NCI-H460 (cell line): ENCODE measurements around the gene PER2. TPM values are rescaled to one million over a fixed set of nuclear protein-coding genes. Genes with fewer than 3 reads are reported as not detected.
A peak's percentile ranks its signal among the peaks of the same experiment; 100 is the strongest.
"Not testable (repeated sequence)": the region's sequence is repeated elsewhere in the genome, so short reads cannot be mapped to it uniquely, and the experiment has no call there.

Source experiments
- DNase-seq: peaks from one replicate; pipeline ENCODE4 v3.0.0-alpha.2; 2016; ENCODE audit warnings: low read depth; ENCODE audit errors: extremely low read depth
- polyA plus RNA-seq: library from polyadenylated mRNA; depleted of rRNA; stranded (reverse); fragments of >200 nt; gene quantifications from 2 replicates; pipeline ENCODE4 v1.2.3, GENCODE V29; 2014; cell fraction: nucleus; rRNA removed
- total RNA-seq: library from RNA; depleted of rRNA; stranded (reverse); fragments of >200 nt; shearing (Covaris generic); gene quantifications from 2 replicates; pipeline ENCODE4 v1.2.3, GENCODE V29; 2014; rRNA removed

PER2 gene, protein sequence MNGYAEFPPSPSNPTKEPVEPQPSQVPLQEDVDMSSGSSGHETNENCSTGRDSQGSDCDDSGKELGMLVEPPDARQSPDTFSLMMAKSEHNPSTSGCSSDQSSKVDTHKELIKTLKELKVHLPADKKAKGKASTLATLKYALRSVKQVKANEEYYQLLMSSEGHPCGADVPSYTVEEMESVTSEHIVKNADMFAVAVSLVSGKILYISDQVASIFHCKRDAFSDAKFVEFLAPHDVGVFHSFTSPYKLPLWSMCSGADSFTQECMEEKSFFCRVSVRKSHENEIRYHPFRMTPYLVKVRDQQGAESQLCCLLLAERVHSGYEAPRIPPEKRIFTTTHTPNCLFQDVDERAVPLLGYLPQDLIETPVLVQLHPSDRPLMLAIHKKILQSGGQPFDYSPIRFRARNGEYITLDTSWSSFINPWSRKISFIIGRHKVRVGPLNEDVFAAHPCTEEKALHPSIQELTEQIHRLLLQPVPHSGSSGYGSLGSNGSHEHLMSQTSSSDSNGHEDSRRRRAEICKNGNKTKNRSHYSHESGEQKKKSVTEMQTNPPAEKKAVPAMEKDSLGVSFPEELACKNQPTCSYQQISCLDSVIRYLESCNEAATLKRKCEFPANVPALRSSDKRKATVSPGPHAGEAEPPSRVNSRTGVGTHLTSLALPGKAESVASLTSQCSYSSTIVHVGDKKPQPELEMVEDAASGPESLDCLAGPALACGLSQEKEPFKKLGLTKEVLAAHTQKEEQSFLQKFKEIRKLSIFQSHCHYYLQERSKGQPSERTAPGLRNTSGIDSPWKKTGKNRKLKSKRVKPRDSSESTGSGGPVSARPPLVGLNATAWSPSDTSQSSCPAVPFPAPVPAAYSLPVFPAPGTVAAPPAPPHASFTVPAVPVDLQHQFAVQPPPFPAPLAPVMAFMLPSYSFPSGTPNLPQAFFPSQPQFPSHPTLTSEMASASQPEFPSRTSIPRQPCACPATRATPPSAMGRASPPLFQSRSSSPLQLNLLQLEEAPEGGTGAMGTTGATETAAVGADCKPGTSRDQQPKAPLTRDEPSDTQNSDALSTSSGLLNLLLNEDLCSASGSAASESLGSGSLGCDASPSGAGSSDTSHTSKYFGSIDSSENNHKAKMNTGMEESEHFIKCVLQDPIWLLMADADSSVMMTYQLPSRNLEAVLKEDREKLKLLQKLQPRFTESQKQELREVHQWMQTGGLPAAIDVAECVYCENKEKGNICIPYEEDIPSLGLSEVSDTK (N-terminal part only)
- total RNA-seq: 4.2 and 4.5 TPM in 2 replicates
- 4.0 and 7.9 TPM in 2 replicates for polyA plus RNA-seq

DNA sequence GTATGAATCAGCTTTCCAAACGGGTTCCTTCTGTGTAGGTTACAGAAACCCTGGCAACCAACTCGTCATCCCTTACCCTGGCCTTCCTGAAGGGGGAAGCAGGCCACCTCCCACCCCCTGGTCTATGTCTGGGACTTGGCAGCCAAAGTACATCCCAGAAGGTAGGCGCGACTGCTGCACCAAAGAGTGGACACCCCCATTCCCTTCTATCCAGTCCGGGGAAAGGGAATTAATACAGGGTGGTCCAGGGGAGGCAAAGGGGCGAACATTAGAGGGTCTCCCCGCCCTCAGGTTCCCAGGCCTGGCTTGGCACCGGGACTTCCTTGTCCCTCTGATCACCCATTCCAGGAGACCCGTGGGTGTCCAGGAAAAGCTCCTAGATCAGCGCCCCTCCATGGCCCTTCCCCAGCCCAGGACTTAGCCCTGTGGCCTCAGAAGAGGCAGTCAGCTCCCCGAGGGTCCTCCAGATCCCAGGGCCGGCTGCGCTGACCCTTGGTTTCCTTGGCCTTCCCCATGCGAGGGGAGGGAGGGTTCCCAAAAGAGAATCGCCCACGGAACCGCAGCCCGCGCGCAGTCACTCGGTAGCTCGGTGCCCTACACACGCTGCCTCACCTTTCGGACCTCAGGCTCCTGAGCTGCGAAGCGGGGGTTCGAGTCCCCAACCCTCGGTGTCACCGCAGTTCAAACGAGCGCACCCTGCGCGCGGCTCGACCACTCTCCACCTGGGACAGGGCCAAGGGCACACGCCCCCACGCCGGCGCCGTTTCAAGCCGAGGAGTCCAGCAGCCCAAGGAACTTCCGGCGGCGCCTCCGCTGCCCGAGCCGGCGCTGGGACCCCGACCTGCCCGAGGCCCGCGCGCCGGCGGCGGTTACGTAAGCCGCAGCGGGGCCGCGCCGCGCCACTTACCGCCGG, at the start of gene PER2:
PER2 (minus strand) TSS at position 874 of the 913 bp plus-strand sequence. CDS start 10,674 bp downstream, outside the sequence.
- DNase-seq: no peak

DNA sequence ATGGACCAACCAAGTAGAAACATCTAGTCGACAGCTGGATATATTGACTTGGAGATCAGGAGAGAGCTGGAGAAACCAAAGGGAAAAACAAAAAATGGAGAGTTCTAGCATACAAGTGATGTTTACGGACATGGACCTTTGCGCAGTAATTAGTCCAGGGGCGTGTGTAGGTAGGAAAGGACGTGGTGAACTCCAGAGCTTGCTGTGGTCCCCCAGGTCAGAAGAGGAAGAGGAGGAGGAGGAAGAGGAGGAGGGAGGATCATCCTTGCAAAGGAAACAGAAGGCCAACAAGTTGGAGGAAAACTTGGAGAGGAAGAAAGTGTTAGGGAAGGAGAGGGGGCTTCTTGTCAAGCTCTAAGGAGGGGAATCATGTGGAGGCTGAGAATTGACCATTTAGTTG, 49.4 kb upstream of the PER2 start:
- DNase-seq: no peak

GRCh38 chr2:238336793-238337444, 48.5 kb upstream of the PER2 start:
- no peak for DNase-seq

GRCh38 chr2:238336151-238336550, 47.7 kb upstream of the PER2 start:
- DNase-seq: no peak

DNA sequence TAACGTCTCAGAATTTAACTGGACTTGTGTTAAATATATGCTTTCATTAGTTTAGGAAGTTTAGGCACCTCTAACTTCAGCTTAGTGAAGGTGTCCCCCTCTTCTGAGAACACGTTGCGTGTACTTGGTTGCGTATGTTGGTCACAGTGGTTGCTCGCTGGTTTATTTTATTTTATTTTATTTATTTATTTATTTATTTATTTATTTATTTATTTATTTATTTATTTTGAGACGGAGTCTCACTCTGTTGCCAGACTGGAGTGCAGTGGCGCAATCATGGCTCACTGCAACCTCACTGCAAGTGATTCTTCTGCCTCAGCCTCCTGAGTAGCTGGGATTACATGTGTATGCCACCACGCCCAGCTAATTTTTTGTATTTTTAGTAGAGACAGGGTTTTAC, 47.2 kb upstream of the PER2 start:
- DNase-seq: not testable (repeated sequence)

- DNase-seq: no peak
Measured at GRCh38 chr2:238334885-238335284, 46.5 kb upstream of the PER2 start.

GRCh38 chr2:238331916-238332315, 43.5 kb upstream of the PER2 start:
- DNase-seq: no peak

DNA sequence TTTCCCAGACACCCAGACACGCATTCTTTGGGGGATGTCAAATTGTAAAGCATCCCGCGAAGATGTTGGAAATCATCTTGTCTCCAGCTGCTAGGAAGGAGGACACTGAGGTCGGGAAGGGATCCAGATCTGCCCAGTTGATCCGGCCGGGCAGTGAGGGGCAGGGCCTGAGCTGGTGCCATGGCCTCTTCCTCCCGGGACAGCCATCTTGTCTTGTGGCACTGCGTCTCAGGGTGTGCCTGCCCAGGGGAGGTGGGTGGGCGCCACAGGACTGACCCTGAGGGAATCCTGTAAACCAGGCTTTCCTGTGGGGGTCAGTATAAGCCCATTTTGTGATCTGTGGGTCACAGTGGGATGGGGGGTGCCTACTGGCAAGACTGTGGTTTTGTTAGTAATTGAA, 42.0 kb upstream of the PER2 start:
- DNase-seq: no peak

DNA sequence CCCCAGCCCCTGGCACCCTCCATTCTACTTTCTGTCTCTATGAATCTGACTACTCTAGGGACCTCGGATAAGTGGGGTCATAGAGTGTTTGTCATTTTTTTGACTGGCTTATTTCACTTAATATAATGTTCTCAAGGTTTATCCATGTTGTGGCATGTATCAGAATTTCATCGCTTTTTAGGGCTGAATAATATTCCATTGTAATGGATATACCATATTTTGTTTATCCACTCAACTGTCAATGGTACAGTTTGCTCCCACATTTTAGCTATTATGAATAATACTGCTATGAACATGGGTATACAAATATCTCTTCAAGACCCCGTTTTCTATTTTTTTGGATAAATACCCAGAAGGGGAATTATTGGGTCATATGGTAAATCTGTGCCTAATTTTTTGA, 39.3 kb upstream of the PER2 start:
- no peak for DNase-seq

GRCh38 chr2:238326801-238327365, 38.5 kb upstream of the PER2 start:
- no peak for DNase-seq

DNA sequence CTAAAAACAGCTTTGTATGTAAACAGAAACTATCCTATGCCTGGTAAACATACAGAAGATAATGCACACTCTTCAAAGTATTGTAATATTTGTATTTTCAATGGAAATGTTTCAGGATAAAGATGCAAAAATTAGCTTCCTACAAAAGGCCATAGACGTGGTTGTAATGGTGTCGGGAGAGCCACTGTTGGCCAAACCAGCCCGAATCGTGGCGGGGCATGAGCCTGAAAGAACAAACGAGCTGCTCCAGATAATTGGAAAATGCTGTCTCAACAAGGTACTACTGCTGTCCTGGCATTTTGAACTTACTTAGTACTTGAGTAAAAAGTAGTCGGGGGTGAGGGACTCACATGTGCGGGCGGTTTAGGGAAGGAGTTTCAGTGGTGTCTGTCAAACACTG, 37.3 kb upstream of the PER2 start:
- DNase-seq: no peak

- not testable (repeated sequence) for DNase-seq
Measured at GRCh38 chr2:238324248-238324647, 35.8 kb upstream of the PER2 start.

DNA sequence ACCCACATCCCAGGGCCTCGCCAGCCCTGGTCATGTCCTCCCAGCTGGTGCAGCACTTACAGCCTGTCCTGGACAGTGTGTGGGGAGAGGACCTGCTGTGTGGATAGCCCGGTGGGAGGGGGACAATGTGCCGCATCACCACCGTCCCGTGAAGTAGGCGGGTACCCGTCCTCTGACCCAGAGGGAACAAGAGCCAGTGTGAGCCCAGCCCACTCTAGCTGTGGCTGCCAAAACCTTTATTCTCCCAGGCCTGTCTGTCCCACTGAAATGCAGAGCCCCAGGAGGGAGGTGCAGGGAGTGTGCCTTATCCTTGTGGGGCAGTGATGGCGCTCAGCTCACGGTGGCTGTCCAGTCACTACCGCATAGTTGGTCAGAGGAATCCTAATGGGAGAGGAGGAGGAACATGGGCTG, 33.6 kb upstream of the PER2 start:
- DNase-seq: no peak

- DNase-seq: no peak
Measured at GRCh38 chr2:238321467-238321866, 33.1 kb upstream of the PER2 start.

GRCh38 chr2:238320648-238321281, 32.4 kb upstream of the PER2 start:
- DNase-seq: no peak

GRCh38 chr2:238320246-238320647, 31.8 kb upstream of the PER2 start, which contains the start of gene TRAF3IP1:
TSS of gene TRAF3IP1 (plus strand) at chr2:238320518. CDS start at chr2:238320663, 145 bp downstream.
- DNase-seq: peak; percentile 88

DNA sequence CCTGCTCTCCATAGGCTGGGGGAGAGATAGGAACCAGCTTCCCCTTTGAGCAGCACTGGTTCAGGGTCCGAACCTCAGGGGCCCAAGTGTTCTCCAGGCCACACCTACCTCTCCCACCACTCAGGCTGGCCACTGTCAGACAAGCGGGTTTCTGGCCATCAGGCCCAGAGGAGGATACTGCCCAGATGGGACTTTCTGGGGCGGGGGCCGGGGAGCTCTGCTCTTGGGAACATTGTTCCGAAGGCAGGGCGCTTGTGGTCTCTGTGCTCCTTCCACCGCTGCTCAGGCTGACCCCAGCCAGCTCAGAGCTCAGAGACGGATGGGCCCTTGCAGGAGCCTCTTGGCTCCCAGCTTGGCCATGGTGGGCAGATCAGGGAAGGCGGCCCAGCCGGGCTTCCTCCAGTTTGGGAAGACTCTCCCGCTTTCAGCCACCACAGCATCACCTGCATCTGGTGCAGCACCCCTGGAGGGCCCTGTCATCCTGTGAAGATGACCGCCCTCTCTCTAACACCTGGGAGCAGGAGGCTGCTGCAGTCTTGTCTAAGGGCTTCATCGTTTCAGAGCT, 26.7 kb upstream of the PER2 start:
- no peak for DNase-seq

DNA sequence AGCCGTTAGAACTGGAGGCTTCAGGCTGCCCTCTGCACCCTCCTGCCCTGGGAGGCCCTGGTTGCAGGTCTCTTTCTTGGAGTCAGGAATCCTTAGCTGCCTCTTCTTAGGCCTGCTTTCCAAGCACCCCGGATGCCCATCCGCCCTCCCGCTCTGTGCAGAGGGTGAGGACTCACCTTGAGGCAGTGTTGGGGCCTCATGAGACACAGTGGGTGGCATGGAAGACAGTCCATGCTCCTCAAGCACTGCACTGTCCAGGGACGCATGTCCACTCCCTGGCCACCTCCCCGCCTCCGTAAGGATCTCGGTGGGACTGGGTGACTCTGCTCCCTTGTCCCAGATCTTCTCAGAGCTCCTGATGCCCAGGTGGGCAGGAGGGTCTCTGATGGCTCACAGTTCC, 26.2 kb upstream of the PER2 start:
- DNase-seq: no peak
